COLO668 (cell line): Measurements from ENCODE around the gene WDR13.

Experiments
- DNase-seq: peaks from one replicate; lab custom pipeline; 2025; ENCODE audit not compliant: unreplicated experiment; lab: John Stamatoyannopoulos, UW

The WDR13 gene

GRCh38 chrX:48592971-48593370 is 4.3 kb upstream of the WDR13 start:
- no peak for DNase-seq

- DNase-seq: no peak
Observed at GRCh38 chrX:48595929-48596328, 1.4 kb upstream of the WDR13 start.

GRCh38 chrX:48598614-48599013 is 1.3 kb downstream of the WDR13 start:
- DNase-seq: no peak

GRCh38 chrX:48599341-48599740 is 2.0 kb downstream of the WDR13 start:
- DNase-seq: no peak

GRCh38 chrX:48600226-48600625 is 2.9 kb downstream of the WDR13 start:
- DNase-seq: no peak

- DNase-seq: no peak
Observed at GRCh38 chrX:48601741-48602394, 4.6 kb downstream of the WDR13 start.

- no peak for DNase-seq
Observed at GRCh38 chrX:48604701-48605100, 7.4 kb downstream of the WDR13 start.

GRCh38 chrX:48606091-48606490 is 8.8 kb downstream of the WDR13 start:
- no peak for DNase-seq

- no peak for DNase-seq
Observed at GRCh38 chrX:48611703-48612102, 14.4 kb downstream of the WDR13 start.

GRCh38 chrX:48613502-48614160 is 16.3 kb downstream of the WDR13 start:
- no peak for DNase-seq

- no peak for DNase-seq
Observed at GRCh38 chrX:48616576-48616975, 19.3 kb downstream of the WDR13 start.

GRCh38 chrX:48617542-48618340 is 20.4 kb downstream of the WDR13 start:
- no peak for DNase-seq

- no peak for DNase-seq
Observed at GRCh38 chrX:48626401-48627298, 29.4 kb downstream of the WDR13 start.

- peak; percentile 68 for DNase-seq
Observed at GRCh38 chrX:48631376-48632090, 34.2 kb downstream of the WDR13 start.

GRCh38 chrX:48632207-48632606 is 34.9 kb downstream of the WDR13 start:
- DNase-seq: no peak

- DNase-seq: no peak
Observed at GRCh38 chrX:48636301-48636700, 39.0 kb downstream of the WDR13 start.

- DNase-seq: no peak
Observed at GRCh38 chrX:48636776-48637175, 39.5 kb downstream of the WDR13 start.

GRCh38 chrX:48645669-48646068 is 48.4 kb downstream of the WDR13 start:
- no peak for DNase-seq

- peak; percentile 3 for DNase-seq
Observed at GRCh38 chrX:48648336-48648751, 51.1 kb downstream of the WDR13 start.

- DNase-seq: no peak
Observed at GRCh38 chrX:48649102-48649501, 51.8 kb downstream of the WDR13 start.
